Hepatic stellate cell (primary cell): ENCODE results near the gene RUNX1.

ENCODE experiments used
- DNase-seq: peaks from one replicate; pipeline ENCODE4 v3.0.0; 2011; ENCODE audit warnings: low spot score

The RUNX1 gene

DNA sequence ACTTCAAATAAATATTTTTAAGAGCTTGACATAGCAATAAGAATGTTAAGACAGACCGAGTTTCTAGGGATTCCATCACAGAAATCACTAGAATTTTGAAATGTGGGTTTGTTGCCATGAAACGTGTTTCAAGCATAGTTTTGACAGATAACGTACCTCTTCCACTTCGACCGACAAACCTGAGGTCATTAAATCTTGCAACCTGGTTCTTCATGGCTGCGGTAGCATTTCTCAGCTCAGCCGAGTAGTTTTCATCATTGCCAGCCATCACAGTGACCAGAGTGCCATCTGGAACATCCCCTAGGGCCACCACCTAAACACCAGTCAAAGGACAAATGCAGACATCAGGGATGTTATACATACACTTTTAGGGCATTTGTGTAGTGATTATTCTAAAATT, 168.7 kb downstream of the RUNX1 start:
- DNase-seq = no peak

DNA sequence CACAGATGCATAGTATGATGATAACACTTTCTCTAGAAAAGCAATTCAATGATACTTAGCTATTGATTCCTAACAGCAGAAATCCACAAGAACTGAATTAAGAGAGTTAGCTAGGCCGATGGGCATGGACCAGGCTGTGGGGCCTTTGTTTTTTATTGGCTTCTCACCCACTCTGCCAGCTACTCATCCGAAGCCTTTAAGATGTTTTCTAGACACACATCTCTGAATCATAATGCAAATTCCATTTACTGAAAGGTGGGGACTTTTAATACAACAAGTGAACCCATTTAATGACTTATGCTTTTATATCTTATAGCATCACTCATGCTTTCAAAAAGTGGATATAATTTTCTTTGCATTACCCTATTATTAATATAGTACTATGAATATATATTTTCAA, 170.2 kb downstream of the RUNX1 start:
- no peak for DNase-seq

DNA sequence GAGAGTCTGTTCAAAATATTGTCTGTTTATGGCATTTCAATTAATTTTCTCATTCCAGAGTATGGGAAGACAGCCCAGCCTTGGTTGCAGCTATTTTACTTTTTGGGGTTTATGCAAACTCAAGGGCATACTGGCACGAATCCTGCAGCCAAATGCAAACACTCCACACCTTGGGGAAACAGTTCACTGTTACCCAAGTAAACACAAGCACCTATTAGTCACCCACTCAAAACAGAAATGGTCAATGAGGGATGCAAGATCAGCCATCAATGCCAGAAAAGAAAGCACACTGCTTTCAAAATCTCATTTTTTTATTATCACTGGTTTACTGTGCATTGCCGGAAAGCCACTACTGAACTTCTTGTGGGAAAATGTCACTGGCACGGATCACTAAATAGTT, 170.6 kb downstream of the RUNX1 start:
- no peak for DNase-seq

DNA sequence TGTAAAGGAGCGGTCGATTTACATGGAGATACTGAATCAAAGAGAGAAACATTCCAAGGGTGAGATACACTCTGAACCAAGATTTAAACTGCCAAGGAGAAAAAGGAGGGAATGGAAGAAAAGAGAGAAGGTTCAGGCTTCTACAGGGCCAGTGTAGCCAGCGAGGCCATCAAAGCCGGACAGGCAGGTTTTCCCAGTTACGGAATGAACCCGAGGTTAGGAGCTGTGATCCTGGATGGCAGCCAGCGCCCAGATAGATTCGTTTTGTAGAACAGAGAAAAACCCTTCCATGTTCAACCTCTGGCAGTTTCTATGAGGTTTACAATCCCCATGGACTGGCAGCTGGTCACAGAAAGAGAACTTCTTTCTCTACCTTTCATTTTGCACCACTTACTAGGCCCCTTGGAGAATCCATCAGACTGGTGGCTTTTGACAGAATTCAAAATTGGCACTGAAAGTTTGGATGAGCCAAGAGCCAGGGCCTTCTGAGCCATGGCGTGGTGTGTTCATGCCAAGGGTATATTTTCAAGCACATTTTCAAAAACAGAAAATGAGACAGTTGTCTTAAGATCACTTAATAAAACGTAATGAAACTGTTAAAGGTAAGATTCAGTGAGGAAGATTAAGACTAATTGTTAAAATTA, 171.5 kb downstream of the RUNX1 start:
- no peak for DNase-seq

DNA sequence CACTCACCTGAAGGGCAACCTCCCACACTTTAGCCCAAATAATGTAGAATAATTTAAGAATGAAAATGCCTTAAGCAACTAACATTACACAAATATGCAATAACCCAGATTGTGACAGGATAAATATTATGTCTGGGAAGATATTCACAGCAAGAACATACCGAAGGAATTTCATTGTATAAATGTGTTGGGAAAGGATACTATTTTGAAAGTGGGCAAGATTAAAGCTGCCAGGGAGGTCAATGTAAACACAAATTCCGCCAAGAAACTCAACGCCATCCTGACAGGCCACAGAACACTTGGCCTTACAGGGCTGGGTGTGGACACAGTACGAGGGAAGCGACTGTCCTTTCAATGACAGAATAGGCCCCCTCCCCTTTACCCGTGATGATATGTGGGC, 173.3 kb downstream of the RUNX1 start:
- no peak for DNase-seq

DNA sequence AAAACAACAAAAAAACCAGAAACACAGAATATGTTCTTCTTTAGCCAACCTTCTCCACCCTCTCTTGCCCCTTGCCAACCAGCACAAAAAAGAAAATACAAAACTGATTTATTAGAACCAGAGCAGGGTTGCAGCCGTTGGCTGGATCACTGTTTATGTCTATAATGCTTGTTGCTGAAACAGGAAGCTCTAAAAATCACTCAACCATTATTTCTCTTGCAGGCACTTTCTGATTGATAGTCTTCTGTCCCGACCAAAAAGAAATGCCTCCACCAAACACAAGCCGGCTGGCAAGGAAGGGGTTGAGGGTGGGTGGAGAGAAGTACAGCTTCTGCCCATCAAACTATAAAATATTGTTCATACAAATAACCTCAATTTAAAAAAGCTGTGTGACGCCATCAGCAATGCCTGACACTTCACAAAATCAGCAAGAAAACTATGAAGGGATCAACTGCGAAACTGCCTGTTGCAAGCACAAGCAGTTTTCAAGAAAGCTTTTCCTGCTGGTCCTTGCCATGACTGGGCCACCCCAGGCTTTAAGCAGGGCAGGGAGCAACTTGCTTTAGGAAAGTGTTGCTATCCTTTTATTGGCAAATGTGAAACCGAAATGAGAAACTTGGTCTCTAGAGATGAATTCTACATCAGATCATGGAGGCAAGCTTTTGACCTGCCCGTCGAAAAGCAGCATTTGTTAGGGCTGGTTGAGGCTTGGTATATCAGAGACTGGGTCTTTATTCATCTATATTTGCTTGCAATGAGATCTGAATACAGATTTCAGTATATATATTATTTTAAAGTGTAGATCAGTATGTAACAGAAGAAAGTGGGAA, 174.2 kb downstream of the RUNX1 start:
- no peak for DNase-seq

DNA sequence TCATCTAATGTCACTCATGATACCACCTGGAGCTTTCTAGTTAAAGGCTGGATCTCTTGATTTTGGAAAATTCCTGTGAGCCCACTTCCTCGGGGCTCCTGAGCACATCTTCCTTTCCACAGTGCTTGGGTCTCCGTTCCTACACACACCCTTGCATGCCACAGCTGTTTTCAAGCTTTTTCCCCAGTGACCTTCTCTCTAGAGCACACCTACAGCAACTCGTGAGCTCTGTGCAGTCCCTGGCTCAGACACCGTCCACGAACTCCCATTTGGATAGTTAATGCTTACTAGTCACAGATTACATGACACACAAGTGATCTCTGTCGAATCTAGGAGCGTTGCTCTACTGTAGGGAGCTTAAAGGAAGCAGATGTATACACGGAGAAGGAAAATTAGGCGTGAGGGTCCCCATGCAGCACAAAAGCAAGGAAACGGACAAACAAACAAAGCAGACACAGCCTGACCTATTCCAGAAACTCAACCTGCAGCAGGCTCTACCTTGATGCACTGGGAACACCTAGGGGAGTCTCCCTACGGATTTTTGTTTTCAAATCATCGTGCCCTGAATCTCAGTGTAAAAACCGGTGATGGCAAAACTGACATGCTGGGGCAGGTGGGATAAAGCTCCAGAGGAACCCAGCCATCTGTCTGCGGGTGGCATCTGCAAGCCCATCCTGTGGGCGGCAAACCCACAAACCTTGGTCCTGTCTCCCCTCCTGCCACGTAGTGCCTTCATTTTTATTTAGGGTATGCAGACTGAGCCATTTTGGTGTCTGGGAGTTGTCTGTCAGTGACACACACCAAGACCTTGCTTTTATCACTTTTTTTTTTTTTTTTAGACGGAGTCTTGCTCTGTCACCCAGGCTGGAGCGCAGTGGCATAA, 177.8 kb downstream of the RUNX1 start:
- DNase-seq = no peak

DNA sequence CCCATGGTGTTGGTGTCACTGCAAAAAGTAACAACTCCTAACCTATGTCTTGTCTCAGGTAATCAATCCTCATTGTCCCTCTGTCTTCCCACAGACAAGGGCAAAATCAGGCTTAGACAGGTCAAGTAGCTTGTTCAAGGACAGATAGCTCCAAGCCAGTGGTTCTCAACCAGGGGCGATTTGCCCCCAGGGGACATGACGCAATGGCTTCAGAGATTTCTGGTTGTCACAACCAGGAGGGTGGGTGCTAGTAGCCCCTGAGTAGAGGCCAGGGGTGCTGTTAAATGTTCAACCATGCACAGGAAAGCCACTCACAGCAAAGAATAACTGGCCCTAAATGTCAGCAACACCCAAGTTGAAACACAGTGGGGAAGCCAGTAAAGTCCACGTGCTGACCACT, 178.9 kb downstream of the RUNX1 start:
- DNase-seq = no peak

DNA sequence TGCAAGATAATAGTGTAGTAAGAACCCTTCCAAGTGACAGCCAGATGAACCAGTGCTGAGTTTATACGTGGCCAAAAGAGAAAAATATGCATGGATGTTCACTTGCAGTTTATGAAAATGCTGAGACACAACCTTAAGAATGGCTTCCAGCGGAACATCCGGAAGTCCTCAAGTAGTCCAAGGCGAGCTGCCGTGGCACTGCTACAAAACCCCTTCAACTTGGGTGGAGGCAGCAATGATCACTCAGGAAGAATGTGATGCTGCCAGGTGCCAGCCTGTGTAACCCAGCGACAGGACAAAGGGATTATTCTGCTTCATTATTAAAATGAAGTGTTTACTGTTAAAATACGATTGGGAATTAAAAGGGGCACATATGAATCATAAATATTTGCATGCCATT, 179.6 kb downstream of the RUNX1 start:
- DNase-seq = no peak

DNA sequence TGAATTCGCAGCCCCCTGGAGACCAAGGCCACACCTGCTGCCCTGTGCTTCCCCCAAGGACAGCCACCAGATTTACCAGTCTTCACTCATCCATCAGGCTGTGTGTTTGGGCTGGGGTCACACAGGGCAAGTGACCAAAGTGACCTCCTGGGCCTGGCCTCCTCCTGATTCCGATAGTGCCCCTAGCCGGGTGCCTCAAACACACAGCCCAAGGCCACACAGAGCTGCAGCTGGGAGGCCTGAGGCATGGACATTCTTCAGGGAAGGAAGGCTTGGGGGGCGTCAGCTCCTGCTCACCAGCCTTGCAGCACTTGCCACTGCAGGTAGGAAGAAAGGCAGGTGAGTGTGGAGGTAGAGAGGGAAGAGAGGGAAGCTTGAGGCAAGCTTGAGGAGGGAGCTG, 181.3 kb downstream of the RUNX1 start:
- no peak for DNase-seq

DNA sequence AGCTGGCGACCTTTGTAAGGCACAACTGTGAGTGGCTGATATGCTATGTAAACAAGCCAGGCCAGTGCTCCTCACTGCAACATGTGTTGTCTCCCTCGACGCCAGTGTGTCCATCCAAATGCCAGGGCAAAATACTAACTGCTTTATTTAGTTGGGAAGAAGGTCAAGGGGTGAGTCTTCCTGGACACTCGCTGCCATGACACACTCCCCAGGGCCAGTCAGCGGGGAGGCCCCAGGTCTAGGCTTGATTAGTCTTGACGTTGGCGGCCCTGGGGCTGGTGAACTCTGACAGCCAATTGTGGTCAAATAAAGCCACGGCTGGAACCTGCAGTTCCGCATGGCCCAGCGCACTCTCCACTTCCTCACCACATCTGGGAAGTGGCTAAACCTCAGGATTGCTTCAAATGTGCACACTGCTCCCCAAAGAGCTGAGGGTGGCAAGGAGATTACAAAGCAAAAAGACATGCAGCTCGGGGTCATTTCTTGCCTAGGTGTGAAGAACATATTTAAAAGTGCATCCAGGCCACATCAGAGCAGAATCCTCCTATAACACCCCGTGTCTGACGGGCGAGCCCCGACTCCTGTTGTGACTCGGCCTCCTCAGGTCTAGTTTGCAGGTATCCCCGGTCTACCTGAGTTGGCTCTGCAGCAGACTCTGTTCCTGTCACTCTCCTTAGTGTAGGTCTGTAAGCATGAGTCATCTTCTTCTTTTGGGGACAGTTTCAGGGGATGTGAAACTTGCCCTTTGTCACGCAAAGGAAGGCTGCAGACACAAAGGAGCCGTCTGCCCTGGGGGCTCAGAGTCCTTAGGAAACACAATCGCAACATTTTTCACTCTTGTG, 183.5 kb downstream of the RUNX1 start:
- DNase-seq = no peak

DNA sequence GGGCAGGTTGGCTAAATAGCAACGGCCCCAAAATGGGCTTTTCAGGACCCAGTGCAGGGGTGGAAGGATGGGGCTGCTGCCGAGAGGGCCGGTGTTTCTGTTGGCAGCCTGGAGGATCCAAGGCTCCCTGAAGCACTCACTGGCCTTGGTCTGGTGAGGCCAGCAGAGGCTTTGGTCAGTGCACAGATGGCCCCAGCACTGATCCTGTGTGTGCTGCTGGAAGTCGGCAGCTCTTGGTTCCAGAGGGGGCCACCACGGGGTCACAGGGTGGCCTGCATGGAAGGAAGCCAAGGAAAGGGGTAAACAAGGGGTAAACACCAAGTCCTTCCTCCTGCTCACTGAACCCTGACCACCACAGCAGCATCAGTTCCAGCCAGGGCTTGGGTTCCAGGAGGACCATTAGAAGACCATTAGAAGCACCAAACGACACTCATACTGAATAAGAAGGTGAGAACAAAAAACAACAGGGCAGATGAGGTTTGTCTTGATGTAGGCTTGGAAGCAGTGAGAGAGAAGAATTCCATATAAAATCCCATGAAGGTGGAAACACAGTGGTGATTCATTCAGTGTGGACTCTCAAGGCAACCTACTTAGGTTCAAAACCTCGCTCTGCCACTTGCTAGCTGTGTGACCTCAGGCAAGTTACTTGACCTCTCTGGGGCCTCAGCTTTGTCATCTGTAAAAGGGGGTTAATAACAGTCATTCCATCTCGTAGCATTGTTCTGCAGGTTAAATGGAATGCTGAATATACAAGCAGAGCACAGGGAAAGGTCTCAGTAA, 184.5 kb downstream of the RUNX1 start:
- DNase-seq = no peak

DNA sequence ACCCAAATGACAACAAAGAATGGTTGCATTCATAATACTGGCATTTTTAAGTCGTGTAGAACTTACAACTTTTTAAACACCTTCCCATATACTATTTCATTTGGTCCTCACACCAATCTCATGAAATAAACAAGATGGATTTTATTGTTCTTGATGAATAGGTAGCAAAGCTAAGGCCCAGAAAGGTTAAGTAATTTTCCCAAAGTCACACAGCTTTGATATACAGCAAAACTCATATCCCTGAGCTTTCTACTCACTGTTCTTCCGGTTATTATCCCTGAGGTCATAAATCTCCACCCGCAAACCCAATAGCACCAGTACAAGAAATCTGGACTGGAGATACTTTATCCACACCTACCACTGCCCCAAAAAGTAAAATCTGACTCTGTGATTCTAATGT, 186.2 kb downstream of the RUNX1 start:
- DNase-seq = no peak

DNA sequence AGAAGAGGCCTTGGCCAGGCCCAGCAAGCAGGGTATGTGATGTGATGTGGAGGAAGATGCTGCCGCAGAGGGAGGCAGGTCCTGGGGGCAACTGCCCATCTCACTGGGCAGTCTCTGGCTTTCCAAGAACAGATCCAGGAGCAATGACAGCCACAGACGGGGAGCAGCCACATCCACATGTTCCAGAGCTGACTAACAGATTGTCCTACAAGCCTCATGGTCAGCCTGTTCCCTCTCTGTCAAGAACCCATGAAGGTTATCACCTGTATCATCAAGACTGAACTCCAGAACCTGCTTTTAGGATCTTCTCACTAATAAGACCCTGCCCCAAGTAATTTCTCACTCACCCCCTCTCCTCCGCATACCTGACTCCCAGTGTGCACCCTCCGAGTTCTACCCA, 187.8 kb downstream of the RUNX1 start:
- no peak for DNase-seq

DNA sequence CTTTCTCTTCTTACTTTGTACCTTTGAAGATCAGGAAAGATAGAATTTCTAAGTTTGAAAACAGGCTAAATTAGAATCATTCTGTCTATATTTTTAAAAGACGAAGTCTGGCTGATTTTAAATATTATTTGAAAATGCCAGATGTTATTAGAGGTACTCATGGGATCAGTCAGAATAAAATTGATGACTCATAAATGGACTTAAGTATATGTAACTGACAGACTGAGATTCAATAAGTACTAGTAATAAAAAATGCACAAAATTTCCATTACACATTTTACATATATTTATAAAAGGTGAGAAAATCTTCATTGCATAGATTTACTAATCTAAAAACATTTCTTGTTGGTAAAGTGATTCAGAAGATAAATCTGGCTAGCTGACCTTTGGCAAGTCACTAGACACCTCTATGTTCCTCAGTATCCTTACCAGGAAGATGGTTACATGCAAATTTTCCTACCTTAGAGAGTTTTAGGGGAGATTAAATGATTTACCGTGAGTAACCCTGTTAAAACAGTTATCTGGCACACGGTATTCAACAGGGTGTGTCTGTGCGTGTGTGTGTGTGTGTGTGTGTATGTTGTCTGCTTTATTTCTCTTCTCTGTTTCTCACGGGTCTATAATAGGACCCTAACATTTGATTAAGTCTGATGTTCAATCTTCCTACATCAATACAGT, 189.0 kb downstream of the RUNX1 start:
- no peak for DNase-seq

DNA sequence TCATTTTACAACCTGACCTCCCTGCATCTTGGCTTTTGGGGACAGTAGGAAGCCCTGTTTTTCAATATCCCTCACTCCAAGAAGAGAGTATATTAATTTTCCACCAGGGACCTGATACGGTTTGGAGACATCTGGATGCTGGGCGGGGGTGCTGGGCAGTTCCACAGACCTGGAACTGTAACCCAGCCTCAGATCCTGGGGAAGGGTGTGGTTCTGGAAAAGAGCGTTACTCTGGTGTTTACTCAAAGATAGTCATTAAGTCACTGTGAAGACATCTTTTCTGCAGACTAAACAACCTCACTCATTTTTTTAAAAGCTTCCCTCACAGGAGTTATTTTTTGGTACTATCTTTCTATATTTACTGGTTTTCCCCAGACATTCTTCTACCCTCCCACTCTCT, 190.5 kb downstream of the RUNX1 start:
- DNase-seq = no peak

DNA sequence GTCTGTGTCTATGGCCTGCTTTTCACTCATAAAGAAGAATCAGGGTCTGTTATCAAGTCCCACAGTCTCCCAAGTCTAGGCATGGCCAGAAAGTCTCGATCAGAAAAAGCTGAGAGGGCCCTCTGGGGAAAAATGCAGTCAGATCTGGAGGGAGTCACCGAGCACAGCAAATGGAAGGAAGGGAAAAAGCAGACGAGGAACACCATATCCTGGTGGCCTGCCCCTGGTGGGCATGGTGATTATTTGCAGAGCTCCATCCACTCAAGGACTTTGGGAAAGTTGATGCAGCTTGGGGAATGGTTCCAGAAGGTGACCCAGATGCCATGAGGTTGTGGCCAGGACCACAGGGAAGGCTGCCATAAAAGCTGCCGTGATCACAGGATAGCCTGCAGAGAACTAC, 191.2 kb downstream of the RUNX1 start:
- no peak for DNase-seq

DNA sequence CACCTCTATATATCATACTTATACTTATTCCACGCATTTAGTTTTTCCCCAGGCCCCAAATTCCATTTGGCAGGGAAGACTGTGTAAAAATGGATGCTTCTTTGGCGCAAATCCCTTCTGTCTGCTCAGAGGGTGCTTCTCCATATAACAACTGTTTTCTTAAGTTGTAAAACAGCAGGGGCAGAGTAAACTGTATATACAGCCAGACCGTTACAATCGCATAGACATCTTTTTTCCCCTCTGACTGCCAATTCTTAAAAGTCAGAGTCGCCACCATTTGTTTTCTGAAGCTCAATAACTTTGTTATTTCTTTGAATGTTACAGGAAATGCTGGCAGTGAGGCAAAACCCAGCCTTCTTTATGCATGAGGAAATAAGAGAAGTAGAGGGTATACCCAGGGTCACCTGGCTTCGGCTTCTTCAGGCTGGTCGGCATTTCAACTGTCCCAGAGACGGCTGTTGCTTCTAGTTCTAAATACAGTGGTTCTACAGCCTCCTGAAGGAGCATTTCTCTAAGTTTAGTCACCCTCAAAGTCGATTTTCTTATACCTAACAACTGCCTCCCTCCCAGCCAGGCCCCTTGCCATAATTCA, 191.9 kb downstream of the RUNX1 start:
- DNase-seq = no peak

DNA sequence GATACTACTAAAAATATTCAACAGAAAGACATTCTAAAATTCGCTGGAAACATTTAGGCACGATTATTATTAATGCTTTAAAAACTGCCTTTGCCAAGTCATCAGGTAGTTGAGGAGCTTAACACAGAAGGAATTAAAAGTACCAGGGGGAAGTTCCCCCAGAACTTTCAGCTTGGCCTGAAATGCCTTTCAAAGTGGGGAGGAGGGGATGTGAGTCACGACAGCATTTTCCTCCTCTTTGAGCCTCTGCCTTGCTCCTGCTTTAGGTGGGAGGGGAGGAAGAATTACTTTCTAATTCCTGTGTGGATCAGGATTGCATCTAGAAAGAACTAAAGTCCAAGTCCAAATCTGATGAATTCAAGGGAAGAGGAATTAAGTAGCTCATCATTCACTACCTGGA, 196.7 kb downstream of the RUNX1 start:
- no peak for DNase-seq

DNA sequence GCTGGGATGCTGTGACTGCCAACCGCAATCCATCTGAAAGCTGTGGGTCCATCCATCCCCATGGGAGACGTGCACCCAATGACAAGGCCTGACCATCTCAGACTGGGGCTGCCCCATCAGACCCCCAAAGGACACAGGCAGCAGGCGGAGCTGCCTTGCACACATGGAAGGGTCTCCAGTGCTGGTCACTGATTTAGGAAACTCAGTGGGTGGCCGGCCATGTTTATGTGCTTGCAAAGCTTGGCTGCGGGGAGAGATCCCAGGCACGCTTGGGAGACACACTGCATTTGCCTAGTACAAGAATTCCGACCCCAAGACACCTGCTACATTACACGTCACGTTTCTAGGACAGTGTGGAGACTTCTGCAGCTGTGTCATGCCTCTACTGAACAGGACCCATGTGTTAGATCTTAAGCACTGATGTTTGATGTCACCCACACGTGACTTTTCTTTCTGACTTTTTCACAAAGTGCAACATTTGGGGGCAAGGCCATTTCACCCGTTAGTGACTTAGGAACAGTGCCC, 198.9 kb downstream of the RUNX1 start:
- DNase-seq = no peak
